ENCODE results near the gene ARHGEF19.
"Not testable (repeated sequence)": the region's sequence is repeated elsewhere in the genome, so short reads cannot be mapped to it uniquely, and the experiment has no call there.

The ARHGEF19 gene

DNA sequence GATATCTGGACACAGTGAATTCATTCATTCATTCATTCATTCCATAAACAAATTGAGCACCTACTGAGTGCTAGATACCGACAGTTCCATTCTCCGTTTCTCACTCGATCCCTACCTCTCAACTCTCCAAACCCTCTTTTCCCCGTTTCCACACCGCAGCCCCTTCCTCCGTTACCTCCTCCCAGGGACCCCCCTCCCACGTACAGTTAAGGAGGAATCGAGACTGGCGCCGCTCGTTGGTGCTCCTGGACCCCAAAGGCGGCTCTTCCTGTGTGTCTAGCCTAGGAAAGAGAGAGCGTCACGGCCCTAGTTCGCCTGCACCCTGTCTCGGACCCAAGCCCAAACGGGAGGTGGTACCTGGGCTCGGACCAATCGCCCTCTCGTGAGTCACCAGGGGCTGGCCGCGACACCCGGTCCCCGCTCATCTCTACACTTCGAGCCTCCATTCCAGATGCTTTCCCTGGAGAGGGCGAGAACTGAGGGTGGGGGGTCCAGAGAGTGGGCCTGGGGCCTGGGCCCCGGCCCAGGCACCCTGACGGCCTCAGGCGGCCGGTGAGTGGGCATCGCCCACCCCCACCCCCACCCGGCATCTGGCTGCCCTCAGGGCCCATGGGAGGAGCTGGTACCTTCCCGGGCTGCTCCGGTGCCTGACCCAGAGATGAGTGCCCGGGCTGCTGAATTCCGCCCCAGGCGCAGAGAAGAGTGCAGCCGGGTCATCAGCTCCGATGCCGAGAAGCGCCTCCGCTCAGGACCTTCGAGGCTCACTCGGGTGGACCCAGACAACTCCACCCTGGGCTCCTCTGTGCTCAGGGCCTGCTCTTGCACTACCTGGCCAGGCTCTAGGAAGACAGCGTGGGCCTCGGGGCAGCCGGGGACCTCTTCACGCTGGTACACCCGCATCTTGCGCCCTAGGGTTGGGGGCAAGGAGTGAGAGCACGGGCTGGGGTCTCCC is 4.9 kb downstream of the ARHGEF19 start:
- no peak for DNase-seq (ENCODE audit: extremely low spot score, insufficient read length, low read depth)
- peak; percentile 38 for FAIRE-seq

DNA sequence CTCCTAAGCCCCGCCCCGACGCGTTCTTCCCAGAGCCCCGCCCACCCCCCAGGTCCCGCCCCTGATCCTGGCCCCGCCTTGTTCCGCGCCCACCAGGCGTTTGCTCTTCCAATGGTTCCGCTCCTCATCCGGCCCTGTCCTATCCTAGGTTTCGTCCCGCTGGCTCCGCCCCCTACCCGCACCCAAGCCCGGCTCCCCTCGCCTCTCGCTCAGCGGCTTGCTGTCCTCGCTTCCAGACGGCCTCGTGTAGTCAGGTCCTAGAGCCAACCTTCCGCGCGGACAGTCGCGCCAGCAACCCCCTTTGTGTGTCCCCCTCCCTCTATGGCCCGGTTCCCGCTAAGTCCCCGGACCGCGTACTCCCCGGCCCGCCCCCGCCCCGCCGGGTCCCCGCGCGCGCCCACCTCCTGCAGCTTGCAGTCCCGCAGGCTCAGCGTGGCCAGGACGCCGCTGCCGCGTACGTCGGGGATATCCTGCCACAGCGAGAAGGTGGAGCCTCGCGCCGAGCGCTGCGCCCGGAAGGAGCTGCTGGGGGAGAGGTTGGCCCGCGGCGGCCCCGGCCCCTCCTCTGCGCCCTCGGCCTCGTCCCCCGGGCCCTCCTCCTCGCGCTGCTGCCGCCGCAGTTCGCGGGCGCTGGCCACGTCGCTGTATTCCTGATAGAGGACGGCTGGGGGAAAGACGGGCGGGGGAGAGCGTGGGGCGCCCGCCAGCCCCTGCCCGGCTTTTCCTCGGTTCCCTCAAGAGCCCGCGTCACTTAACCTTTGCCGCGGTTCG is 5.7 kb downstream of the ARHGEF19 start:
- FAIRE-seq, result peak; percentile 95
- DNase-seq (ENCODE audit: extremely low spot score, insufficient read length, low read depth), result peak; percentile 82

DNA sequence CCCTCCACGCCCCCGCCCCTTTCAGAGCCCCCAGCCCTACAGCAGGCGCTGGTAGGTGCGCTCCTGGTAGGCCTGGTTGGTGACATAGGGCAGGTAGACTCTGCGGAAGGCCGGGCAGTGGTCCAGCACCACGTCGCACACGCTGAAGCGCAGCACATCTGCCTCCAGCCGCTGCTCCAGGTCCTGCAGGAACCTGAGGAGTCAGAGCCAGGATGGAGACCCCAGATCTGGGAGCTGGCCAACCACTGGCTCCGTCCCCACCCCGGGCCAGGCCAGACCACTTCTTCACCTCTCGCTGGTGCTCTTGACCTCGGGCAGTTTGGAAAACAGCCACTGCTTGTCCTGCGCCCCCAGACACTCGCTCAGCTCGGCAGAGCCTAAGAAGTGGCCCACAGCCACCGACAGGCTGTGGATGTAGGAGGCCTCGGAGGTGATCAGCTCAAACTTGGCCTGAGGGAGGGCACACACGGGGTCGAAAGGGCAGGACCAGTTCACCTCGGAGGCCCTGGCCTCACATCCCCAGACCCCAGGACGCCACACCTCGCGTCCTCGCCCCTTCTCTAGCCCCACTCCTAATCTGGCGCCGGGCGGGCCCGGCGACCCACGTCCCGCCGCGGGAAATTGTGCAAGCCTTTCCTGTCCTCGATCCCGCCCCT is 6.4 kb downstream of the ARHGEF19 start:
- no peak for DNase-seq (ENCODE audit: extremely low spot score, insufficient read length, low read depth)
- no peak for FAIRE-seq

DNA sequence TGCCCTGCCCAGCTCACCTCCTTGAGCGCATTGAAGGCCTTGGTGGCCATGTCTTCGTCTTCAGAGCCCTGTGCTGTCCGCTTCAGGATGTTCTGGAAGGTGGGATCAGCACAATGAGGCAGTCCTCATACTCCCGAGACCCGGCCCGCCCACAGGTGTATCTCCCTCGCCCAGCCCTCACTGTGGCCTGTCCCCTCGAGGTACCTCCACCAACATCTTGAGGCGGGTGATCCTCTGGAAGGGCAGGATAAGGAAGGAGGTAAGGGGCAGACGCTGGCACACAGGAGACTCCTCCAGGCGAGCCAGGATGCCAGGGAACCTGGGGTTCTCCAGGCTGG is 7.1 kb downstream of the ARHGEF19 start:
- FAIRE-seq, result no peak
- DNase-seq (ENCODE audit: extremely low spot score, insufficient read length, low read depth), result no peak

DNA sequence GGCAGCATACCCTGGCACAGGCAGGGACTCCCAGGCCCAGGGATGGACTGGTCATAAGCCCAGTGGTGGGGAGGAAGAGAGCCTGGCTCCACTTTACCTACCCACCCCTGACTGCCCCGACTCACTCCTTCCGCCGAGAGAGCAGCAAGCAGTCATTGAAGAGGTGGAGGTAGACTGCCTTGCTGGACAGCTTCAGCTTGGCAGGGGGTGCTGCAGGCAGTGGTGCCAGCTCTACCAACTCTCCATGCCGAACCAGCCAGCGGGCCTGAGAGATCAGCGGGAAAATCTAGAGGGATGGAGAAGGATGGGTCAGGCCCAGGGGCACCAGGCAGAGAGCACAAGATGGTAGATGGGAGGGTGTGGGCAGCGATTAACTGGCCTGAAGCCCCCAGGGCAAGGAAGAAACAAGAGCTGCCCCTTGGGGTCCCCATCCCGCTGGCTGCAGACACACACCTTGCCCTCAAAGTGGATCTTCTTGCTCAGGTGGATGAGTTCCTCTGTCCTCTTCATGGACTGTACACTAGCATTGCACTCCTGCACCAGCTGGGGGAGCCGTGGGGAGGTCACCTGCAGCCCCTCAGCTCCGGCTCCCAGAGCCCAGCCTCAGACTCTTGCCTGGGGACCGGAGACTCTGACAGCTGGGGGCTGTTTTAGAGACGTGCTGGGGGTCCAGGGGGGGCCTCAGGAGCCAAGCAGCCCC is 7.7 kb downstream of the ARHGEF19 start:
- no peak for FAIRE-seq
- DNase-seq (ENCODE audit: extremely low spot score, insufficient read length, low read depth), result no peak

DNA sequence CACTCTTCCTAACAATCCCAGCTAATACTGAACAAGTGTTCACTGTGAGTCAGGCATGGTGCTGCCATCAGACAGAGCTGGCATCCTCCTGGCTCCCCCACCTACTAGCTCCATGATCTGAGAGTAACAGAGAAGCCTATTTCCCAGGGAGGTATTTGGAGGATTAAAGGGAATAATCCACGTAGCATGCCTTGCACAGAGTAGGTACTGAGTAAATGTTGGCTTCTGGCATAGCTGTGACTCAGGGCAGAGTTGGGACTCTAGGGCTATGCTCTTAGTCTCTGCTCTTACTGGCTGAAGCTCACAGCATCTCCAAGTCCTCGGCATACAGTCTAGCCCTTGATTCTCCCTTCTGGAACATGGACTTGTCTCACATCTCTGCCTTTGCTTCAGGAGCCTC is 8.2 kb downstream of the ARHGEF19 start:
- FAIRE-seq (no peak), DNase-seq (ENCODE audit: extremely low spot score, insufficient read length, low read depth) (no peak)

DNA sequence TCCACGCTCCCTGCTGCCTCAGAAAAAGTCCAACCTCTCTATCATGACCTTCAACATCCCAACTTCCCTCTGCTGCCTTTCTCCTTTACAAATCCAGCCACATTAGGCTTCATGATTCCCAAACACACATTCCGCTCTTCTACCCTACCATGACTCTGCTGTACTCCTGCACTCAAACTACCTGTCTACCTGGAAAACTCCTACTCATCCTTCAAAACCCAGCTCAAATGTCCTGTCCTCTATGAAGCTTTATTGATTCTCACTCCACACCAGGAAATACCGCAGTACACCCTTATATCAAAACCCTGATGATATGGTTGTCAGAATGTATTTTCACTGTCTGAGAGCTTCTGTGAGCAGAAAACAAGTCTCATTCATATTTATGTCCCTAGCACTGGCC is 8.9 kb downstream of the ARHGEF19 start:
- DNase-seq (ENCODE audit: extremely low spot score, insufficient read length, low read depth) (no peak), FAIRE-seq (no peak)

DNA sequence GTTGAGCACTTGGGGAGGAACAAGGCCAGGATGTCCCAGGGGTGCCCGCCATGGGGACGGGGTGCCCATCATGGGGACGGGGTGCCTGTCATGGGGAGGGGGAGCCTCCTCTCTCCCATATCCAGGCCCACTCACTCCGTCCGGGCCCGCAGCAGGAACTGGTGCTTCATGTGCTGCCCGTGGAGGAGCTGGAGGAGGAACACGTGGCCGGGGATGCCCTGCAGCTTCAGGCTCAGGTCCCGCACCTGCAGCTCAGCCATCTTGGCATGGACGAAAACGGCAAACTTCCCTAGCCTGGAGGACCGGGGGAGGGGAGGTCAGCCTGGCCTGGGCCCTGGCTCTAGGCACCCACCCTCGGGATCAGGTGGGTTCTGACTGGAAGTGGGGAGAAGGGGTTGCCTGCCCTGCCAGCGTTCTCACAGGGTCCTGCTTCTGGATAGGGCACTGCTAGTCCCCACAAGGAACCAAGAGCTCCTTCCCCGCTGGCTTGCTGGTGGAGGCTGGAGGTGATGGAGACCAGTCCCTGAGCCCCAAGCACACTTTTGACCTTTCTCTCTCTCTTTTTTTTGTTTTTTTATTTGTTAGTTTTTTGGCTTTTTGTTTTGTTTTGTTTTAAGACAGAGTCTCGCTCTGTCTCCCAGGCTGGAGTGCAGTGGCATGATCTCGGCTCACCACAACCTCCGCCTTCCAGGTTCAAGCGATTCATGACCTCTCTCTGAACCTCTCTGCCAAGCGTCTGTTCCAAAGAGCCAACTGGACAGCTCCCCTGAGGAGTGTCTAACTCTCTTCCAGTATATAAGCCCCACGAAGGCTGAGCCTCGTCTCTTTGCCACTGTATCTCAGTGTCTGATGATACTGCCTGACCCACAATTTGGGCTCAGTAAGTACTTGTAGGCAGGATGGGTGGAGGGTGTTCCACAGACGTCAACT is 9.9 kb downstream of the ARHGEF19 start:
- DNase-seq (ENCODE audit: extremely low spot score, insufficient read length, low read depth) (no peak), FAIRE-seq (no peak)

DNA sequence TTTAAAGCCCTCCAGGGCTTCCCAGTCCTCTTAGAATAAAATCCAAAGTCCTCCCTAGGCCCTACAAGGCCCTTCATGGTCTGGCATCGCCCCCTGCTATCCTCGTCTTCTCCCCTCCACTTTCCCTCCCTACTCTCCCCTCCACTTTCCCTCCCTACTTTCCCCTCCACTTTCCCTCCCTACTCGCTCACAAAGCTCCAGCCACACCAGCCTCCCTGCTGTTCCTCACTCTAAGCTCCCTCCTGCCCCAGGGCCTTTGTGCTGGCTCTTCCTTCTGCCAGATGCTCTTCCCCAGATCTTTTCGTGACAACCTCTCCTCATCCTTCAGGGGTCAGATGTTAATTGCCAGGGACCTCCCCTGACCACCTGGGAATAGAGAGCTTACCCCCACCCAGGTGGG is 12.8 kb downstream of the ARHGEF19 start:
- FAIRE-seq (no peak), DNase-seq (ENCODE audit: extremely low spot score, insufficient read length, low read depth) (no peak)

DNA sequence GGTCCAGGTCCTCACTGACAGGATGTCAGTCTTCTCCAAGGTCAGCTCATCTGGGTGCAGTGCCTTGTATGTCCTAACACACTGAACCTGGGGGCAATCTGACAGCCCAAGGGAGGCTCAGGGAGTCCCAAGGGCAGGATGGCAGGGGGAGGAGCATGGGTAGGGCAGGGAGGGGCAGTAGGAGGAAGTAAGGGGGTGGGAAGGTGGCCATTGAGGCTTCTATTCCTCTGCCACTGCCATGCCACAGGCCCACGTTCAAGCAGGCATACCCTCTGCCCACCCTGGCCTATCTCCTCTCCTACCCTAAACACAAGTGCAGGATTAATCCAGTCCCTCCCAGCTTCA is 13.3 kb downstream of the ARHGEF19 start:
- no peak for FAIRE-seq

DNA sequence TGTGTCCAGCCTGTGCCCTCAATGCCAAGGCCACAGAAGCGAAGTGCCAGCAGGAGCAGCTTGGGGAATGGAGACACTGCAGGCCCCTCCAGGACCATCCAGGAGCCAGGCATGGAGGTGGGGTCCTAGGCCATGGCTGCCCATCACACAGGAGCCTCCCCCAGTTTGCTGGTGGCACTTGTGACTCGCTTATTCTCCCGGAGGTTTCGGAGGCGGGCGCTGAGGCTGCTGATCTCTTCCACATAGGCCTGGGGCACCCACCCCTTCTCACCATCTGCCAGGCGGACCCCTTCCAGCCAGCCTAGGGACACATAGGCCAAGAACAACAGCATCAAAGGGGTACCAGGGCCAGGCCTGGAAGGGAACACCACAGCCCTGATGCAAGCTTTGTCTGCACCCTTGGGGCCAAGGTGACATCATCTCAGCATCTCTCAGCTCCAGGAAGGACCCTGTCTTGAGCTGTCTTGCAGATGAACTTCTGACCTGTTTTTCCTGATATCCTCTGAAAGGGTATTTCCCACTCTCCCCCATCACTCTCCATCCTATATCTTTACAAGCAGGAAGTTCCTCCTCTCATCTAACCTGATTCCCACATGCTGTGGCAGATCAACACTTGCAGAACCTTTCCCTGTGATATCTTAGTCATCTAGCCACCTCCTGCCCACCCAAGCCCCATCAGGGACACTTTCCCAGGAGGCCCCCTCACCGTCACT is 13.9 kb downstream of the ARHGEF19 start:
- DNase-seq (ENCODE audit: extremely low spot score, insufficient read length, low read depth), result no peak
- FAIRE-seq, result no peak

More for the DNA sequence above, 13.3 kb downstream of the ARHGEF19 start:
- no peak for DNase-seq (ENCODE audit: extremely low spot score, insufficient read length, low read depth)

DNA sequence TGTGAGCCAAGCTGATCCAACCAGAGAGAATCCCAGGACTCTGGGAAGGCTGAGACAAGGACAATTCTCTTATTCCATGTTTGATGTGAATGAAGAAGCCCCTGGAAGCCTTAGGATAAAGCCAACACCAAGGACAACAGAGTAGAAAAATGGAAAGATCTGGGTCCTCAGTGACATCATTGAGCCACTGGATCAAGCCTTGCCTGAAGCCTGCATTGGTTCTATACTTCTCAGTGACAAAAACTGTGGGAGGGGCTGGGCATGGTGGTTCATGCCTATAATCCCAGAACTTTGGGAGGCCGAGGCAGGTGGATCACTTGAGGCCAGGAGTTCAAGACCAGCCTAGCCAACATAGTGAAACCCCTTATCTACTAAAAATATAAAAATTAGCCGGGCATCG is 15.6 kb downstream of the ARHGEF19 start:
- FAIRE-seq, result no peak
- no peak for DNase-seq (ENCODE audit: extremely low spot score, insufficient read length, low read depth)

DNA sequence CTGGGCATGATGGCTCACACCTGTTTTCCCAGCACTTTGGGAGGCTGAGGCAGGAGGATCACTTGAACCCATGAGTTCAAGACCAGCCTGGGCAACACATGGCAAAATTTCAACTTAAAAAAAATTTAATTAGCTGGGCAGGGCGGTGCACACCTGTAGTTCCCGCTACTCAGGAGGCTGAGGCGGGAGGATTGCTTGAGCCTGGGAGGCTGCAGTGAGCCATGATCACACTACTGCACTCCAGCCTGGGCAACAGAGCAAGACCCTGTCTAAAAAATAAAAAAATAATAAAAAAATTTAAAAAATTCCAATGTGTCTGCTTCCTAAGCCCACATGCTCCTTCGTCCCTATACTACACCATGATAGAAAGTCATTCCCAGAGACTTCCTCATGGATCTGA is 16.3 kb downstream of the ARHGEF19 start:
- not testable (repeated sequence) for FAIRE-seq; DNase-seq (ENCODE audit: extremely low spot score, insufficient read length, low read depth)

DNA sequence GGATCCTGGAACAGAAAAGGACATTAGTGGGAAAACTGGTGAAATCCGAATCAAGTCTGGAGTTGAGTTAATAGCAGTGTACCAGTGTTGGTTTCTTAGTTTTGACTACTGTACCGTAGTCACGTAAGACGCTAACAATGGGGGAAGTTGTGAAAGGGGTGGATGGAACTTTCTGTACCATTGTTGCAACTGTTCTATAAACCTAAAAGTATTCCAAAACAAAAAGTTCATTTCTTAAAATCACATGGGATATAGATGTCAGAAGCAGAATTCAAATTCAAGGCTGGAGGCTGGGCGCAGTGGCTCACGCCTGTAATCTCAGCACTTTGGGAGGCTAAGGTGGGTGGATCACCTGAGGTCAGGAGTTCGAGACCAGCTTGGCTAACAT is 16.9 kb downstream of the ARHGEF19 start:
- no peak for FAIRE-seq
- no peak for DNase-seq (ENCODE audit: extremely low spot score, insufficient read length, low read depth)

DNA sequence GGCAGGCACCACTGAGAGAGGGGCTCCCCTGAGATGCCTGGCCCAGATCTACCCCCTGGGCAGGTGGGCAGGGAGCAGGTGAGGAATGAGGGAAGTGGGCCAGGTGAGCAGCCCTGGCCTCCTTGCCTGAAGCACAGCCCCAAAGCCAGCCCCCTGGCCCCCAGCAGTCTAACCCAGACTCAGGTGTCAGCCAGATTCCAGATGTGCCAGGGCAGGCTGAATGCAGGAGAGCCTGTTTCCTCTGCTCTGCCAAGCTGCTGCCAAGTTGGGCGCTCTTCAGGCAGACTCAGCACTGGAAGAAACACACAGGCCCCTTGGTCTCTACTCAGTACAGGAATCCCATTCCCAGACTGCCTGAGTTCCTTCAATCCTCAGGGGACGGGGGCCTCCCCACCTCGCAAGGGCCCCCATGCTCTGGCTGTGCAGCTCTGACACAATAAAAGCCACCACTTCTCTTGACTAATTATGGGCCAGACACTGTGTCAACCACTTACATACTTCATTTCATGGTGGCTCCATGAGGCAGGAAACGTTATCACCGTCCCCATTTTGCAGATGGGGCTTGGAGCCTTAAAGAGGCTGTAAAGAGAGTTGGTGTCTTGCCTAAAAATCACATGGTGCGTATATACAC is 20.4 kb downstream of the ARHGEF19 start:
- no peak for DNase-seq (ENCODE audit: extremely low spot score, insufficient read length, low read depth)
- FAIRE-seq, result no peak

DNA sequence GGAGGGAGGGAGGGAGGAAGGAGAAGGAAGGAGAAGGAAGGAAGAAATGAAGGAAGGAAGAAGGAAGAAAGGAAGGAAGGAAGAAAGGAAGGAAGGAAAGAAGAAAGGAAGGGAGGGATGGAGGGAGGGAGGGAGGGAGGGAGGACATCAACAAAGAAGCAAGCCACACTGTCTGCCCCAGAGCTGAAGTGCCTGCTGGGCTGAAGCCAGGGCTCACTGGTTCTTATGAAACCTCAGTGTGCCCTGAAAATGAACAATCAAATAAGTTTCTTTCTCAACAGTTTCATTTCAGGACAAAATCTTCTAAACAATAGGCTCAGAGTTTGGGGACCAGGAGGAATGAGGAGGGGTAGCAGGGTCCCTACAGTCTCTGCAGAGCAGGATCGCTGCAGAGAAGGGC is 21.1 kb downstream of the ARHGEF19 start:
- DNase-seq (ENCODE audit: extremely low spot score, insufficient read length, low read depth) (no peak), FAIRE-seq (no peak)

DNA sequence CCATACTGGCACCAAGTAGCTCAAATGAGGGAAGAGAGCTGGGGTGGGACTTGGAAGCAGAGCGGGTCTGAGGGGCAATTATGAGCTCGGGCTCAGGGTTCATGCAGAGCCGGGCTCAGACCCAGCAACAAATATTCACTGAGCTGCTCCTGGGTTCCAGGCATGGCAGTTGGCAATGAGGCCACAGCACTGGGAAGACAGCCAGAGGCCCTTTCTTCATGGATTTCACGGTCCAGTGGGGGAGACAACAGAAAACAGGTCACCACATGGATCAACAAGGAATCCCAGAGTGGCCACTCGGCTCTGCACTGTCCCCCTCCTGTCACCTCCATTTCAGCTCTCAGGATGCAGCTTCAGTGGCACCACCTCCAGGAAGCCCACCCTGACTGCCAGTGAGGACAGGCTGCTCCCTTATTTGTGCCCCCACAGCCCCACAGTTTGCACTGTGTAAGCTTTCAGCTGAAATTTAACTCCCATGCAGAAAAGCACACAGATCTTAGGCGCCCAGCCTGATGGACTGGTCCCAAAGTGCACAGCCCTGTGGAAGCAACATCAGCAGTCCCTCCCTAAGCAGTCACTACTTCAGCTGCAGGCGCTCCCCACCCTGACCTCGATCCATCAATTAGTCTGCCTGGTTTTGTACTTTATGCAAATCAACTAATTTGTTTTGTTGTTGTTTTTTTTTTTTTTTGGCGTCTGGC is 22.4 kb downstream of the ARHGEF19 start:
- DNase-seq (ENCODE audit: extremely low spot score, insufficient read length, low read depth), result no peak
- FAIRE-seq, result no peak

DNA sequence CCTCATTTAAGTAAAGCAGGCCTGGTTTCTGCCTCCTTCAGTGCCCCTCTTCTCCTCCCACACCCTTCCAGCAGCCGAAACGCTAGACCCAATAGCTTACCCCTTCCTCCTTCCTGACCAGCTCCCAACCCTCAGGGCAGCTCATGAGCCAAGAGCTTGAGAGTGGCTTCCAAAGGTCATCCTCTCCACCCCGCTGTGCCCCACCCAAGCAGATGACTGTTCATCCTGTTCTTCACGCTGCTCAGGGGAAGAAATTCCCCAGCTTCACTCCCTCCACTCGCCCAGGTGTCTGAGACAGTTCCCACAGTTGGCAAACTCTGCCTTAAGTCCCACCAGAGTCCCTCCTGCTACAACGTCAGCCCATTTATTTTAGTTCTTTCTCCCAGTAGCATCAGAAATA is 23.4 kb downstream of the ARHGEF19 start:
- no peak for DNase-seq (ENCODE audit: extremely low spot score, insufficient read length, low read depth)
- FAIRE-seq, result no peak

Measured in GM18507 (cell line).